ENCODE results near the gene GAL.

The GAL gene

DNA sequence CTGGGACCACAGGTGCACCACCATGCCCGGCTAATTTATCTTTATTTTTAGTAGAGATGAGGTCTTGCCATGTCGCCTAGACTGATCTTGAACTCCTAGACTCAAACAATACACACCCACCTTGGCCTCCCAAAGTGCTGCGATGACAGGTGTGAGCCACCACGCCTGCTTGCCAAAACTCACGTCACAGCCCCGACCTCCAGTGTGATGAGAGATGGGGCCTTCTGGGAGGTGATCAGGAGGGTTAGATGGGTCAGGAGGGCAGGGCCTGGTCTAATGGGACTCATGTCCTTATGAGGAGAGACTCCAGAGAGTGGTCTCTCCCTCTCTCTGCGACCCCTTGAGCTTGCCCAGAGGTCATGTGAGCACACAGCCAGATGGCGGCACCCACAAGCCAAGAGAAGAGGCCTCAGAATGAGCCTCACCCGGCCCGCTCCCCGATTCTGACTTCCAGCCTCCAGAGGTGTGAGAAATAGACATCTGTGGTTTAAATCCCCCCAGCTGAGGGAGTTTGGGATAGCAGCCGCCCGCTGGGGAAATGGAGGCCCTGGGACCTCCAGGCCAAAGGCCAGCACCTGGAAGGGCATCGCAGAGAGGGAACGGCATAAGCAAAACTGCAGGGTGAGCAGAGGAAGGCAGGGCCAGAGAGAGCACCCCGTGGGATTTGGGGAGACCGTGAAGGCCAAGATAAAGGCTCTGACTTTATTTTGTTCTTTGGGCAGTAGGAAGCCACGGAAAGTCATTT lies 24.1 kb upstream of the GAL start:
- TF ChIP-seq FOXP2 (optimal IDR thresholded peaks at IDR 0.05; ENCODE audit: borderline replicate concordance, extremely low read depth, extremely low read length, insufficient read depth) (no peak), TAF1 (IDR thresholded peaks at IDR 0.05; ENCODE audit: borderline replicate concordance, insufficient read depth, low read length) (no peak), SIN3A (IDR thresholded peaks at IDR 0.05; ENCODE audit: borderline replicate concordance, insufficient read depth, low read length) (no peak), POLR2AphosphoS5 (IDR thresholded peaks at IDR 0.05; ENCODE audit: low read depth, low read length) (no peak)
- TF ChIP-seq, protein P1, sequence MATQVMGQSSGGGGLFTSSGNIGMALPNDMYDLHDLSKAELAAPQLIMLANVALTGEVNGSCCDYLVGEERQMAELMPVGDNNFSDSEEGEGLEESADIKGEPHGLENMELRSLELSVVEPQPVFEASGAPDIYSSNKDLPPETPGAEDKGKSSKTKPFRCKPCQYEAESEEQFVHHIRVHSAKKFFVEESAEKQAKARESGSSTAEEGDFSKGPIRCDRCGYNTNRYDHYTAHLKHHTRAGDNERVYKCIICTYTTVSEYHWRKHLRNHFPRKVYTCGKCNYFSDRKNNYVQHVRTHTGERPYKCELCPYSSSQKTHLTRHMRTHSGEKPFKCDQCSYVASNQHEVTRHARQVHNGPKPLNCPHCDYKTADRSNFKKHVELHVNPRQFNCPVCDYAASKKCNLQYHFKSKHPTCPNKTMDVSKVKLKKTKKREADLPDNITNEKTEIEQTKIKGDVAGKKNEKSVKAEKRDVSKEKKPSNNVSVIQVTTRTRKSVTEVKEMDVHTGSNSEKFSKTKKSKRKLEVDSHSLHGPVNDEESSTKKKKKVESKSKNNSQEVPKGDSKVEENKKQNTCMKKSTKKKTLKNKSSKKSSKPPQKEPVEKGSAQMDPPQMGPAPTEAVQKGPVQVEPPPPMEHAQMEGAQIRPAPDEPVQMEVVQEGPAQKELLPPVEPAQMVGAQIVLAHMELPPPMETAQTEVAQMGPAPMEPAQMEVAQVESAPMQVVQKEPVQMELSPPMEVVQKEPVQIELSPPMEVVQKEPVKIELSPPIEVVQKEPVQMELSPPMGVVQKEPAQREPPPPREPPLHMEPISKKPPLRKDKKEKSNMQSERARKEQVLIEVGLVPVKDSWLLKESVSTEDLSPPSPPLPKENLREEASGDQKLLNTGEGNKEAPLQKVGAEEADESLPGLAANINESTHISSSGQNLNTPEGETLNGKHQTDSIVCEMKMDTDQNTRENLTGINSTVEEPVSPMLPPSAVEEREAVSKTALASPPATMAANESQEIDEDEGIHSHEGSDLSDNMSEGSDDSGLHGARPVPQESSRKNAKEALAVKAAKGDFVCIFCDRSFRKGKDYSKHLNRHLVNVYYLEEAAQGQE (IDR thresholded peaks at IDR 0.05; ENCODE audit: insufficient read depth in 1 of 2, low read depth in 2 of 2, low read length in 2 of 2) = no peak

DNA sequence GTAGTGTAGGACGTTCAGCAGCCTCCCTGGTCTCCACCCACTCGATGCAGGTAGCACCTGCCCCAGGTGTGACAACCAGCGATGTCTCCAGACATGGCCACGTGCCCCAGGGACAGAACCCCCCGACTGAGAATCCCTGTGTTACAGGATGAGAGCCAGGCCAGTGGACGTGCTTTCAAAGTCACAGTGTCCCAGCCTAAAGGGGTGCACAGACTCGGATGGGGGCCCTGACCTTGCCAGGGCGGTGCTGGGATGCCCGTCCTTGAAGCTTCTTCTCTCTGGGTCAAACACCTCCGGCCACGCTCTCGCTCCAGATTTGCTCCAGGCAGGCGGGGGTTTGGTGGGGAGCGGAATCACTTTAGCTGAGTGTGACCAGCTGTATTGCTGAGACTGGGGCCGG lies 23.3 kb upstream of the GAL start:
- no peak for TF ChIP-seq TAF1 (IDR thresholded peaks at IDR 0.05; ENCODE audit: borderline replicate concordance, insufficient read depth, low read length)
- no peak for TF ChIP-seq SIN3A (IDR thresholded peaks at IDR 0.05; ENCODE audit: borderline replicate concordance, insufficient read depth, low read length)
- no peak for TF ChIP-seq POLR2AphosphoS5 (IDR thresholded peaks at IDR 0.05; ENCODE audit: low read depth, low read length)
- TF ChIP-seq FOXP2 (optimal IDR thresholded peaks at IDR 0.05; ENCODE audit: borderline replicate concordance, extremely low read depth, extremely low read length, insufficient read depth) = no peak
- TF ChIP-seq, protein P1 (IDR thresholded peaks at IDR 0.05; ENCODE audit: insufficient read depth in 1 of 2, low read depth in 2 of 2, low read length in 2 of 2) = no peak

DNA sequence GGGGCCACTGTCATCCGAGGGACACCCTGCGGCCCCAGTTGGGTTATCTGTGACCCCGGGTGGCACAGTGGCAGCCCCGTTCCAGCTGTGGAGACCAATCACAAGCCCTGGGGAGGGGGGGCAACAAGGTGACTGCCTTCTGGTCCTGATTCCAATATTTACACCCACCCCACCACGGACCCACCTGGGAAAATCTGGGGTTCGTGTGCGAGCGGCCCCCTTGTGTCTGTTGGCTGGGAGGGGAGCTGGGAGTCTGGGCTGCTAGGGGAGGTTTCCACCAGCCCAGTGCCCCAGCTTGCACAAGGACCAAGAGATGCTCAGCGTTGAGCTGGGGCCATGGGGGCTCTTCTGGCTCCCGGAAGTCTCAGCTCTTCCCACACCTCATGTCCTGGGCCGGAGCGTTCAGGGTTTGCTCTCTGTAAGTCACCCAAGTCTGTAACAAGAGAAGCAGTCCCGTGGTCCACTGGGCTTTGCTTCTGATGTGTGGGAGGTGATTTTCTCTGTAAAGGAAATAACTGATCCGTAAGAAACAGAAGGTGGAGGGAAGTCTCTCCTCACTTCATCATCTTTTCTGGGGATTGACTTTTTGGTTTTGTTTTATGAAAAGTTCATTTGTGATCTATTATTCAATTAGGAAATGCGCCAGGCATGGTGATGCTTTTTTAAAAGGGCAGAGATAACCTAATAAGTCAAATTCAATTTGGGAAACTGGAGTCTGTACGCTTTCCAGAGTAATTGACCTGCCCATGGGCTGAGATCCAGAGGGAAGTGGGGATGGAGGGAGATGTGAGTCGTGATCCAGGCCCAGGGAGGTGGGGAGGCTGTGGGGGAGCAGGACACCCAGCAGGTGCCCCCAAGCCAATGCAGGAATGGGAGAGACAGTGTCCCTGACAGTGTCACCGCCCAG lies 22.4 kb upstream of the GAL start:
- TF ChIP-seq, protein P1 (IDR thresholded peaks at IDR 0.05; ENCODE audit: insufficient read depth in 1 of 2, low read depth in 2 of 2, low read length in 2 of 2) = no peak
- TF ChIP-seq FOXP2 (optimal IDR thresholded peaks at IDR 0.05; ENCODE audit: borderline replicate concordance, extremely low read depth, extremely low read length, insufficient read depth) = no peak

DNA sequence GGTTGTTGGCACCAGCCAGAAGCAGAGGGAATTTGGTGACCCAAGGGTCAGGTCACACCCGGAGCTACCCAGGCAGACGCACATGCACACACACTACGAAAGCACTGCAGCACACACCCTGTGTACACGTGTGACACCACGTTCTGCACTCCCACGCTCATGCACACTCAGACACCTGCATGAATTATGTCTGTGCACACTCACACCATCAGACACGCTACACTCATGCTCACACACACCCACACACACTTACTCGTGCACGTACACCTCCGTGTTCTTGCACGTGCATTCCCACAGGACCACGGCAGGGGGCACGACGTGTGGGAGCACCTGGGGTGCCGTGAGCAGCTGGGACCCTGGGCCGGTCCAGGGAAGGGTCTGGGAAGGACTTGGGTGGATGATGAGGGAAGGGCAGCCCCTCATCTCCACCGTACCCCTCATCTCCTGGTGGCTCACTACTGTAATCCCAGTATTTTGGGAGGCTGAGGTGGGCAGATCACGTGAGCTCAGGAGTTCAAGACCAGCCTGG lies 20.8 kb upstream of the GAL start:
- no peak for TF ChIP-seq TAF1 (IDR thresholded peaks at IDR 0.05; ENCODE audit: borderline replicate concordance, insufficient read depth, low read length)
- no peak for TF ChIP-seq FOXP2 (optimal IDR thresholded peaks at IDR 0.05; ENCODE audit: borderline replicate concordance, extremely low read depth, extremely low read length, insufficient read depth)
- TF ChIP-seq, protein P1 (IDR thresholded peaks at IDR 0.05; ENCODE audit: insufficient read depth in 1 of 2, low read depth in 2 of 2, low read length in 2 of 2) = no peak
- no peak for TF ChIP-seq SIN3A (IDR thresholded peaks at IDR 0.05; ENCODE audit: borderline replicate concordance, insufficient read depth, low read length)
- no peak for TF ChIP-seq POLR2AphosphoS5 (IDR thresholded peaks at IDR 0.05; ENCODE audit: low read depth, low read length)
